NAMALWA (cell line): Measurements from ENCODE around the gene CDKAL1.
"Not testable (repeated sequence)": the region's sequence is repeated elsewhere in the genome, so short reads cannot be mapped to it uniquely, and the experiment has no call there.

ENCODE experiments used
- DNase-seq: peaks from one replicate; pipeline ENCODE4 v3.0.0-alpha.2; 2015; ENCODE audit warnings: low spot score

The CDKAL1 gene

GRCh38 chr6:20800653-20801052, 266.4 kb downstream of the CDKAL1 start:
- DNase-seq: no peak

- no peak for DNase-seq
Observed at GRCh38 chr6:20801595-20801994, 267.3 kb downstream of the CDKAL1 start.

- DNase-seq: no peak
Observed at GRCh38 chr6:20802596-20802995, 268.3 kb downstream of the CDKAL1 start.

GRCh38 chr6:20805021-20805420, 270.8 kb downstream of the CDKAL1 start:
- no peak for DNase-seq

- no peak for DNase-seq
Observed at GRCh38 chr6:20806669-20807068, 272.4 kb downstream of the CDKAL1 start.

- DNase-seq: no peak
Observed at GRCh38 chr6:20808439-20808838, 274.2 kb downstream of the CDKAL1 start.

- no peak for DNase-seq
Observed at GRCh38 chr6:20808924-20809323, 274.7 kb downstream of the CDKAL1 start.

- no peak for DNase-seq
Observed at GRCh38 chr6:20810727-20811108, 276.5 kb downstream of the CDKAL1 start.

- no peak for DNase-seq
Observed at GRCh38 chr6:20811109-20811761, 277.0 kb downstream of the CDKAL1 start.

GRCh38 chr6:20812776-20813175, 278.5 kb downstream of the CDKAL1 start:
- no peak for DNase-seq

- no peak for DNase-seq
Observed at GRCh38 chr6:20814494-20814893, 280.2 kb downstream of the CDKAL1 start.

GRCh38 chr6:20816126-20816525, 281.9 kb downstream of the CDKAL1 start:
- no peak for DNase-seq

GRCh38 chr6:20817806-20818320, 283.6 kb downstream of the CDKAL1 start:
- DNase-seq: no peak

- DNase-seq: no peak
Observed at GRCh38 chr6:20819774-20820400, 285.6 kb downstream of the CDKAL1 start.

- DNase-seq: no peak
Observed at GRCh38 chr6:20826378-20826777, 292.1 kb downstream of the CDKAL1 start.

- DNase-seq: no peak
Observed at GRCh38 chr6:20827798-20828197, 293.5 kb downstream of the CDKAL1 start.

- no peak for DNase-seq
Observed at GRCh38 chr6:20830576-20830975, 296.3 kb downstream of the CDKAL1 start.

GRCh38 chr6:20831251-20831650, 297.0 kb downstream of the CDKAL1 start:
- DNase-seq: not testable (repeated sequence)

GRCh38 chr6:20833881-20834515, 299.7 kb downstream of the CDKAL1 start:
- DNase-seq: no peak

GRCh38 chr6:20835315-20836010, 301.2 kb downstream of the CDKAL1 start:
- DNase-seq: no peak

- DNase-seq: no peak
Observed at GRCh38 chr6:20837189-20837588, 302.9 kb downstream of the CDKAL1 start.

GRCh38 chr6:20838113-20838512, 303.9 kb downstream of the CDKAL1 start:
- peak; percentile 6 for DNase-seq

GRCh38 chr6:20839630-20840029, 305.4 kb downstream of the CDKAL1 start:
- no peak for DNase-seq
